ENCODE measurements around the gene MAPK1.
"Not testable (repeated sequence)": the region's sequence is repeated elsewhere in the genome, so short reads cannot be mapped to it uniquely, and the experiment has no call there.

Gene MAPK1

DNA sequence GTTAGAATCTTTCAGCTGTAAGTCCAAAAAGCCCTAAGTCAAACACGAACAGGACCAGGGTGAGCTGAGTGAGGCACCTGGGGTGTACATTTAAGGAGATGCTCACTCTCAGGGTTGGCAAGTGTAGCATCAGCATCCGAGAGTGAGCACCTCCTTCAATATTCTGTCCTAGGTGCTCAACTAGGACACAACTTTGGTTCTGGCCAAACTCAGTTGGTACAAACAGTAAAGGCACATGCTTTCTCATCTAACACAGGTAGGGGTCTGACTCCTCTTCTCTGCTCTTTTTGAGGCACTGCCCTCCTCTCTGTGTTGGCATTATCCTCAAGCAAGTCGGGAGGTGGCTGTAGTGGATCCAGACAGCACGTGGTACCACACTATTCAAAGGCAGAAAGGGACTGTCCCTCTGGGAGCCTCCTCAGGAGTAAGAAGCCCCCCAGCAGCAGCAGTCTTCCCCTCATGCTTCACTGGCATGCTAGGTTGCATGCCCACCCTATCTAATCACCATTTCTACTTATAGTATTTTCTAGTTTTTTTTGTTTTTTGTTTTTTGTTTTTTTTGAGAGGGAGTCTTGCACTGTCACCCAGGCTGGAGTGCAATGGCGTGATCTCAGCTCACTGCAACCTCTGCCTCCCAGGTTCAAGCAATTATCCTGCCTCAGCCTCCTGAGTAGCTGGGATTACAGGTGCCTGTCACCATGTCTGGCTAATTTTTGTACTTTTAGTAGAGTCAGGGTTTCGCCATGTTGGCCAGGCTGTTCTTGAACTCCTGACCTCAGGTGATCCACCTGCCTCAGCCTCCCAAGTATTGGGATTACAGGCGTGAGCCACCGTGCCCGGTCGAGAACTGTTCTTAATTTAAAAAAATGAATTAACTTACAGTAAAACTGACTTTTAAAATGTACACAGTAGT lies 14.7 kb upstream of the MAPK1 start:
- DNase-seq: no peak

DNA sequence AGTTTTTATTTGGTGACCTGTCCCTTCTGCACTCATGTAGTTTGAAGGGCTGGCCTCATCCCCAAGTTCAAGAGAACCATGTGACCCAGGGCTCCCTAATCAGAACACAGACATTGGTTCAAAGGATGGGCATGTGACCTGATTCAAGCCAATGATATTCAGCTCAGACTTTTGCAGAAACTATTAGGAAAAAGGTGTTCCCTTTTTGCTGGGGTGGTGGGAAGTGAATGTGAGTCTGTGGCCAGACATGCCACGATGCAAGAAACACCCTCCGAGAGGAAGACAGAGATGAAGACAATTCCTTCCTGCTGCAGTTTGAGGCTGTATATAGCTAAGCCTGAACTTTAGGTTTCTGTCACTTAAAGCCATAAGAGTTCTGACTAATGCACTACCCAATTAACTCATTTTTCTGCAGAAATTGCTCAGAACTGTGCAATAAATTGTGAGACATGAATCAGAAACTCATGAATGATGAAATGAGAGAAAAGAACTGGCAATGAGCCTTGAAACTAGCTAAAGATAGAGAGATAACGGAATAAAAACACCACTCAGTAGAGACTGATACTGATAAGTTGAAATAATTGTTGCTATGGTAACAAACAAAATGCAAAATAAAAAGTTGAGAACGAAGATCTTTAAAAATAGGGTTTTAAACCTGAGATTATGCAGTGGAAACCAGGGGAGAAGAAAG lies 9.2 kb upstream of the MAPK1 start:
- no peak for DNase-seq

DNA sequence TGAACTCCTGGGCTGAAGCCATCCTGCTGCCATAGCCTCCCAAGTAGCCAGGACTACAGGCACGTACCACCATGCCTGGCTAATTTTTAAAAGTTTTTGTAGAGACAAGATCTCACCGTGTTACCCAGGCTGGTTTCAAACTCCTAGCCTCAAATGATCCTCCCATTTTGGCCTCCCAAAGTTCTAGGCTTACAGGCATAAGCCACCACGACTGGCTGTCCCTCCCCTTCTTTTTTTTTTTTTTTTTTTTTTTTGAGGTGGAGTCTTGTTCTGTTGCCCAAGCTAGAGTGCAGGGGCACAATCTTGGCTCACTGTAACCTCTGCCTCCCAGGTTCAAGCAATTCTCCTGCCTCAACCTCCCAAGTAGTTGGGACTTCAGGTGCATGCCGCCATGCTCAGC lies 7.5 kb upstream of the MAPK1 start:
- DNase-seq: not testable (repeated sequence)

DNA sequence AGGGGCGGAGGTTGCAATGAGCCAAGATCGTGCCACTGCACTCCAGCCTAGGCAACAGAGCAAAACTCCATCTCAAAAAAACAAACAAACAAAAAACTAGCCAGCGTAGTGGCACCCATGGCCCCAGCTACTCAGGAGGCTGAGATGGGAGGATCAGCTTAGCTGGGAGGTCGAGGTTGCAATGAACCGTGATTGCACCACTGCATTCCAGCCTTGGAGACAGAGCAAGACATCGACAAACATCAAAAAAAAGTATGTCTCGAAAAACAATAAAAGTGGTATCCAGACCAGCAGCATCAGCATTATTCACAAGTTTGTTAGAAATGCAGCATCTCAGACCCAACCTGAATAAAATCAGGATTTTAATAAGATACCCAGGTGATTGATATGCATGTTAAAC lies 6.2 kb upstream of the MAPK1 start:
- DNase-seq: no peak

DNA sequence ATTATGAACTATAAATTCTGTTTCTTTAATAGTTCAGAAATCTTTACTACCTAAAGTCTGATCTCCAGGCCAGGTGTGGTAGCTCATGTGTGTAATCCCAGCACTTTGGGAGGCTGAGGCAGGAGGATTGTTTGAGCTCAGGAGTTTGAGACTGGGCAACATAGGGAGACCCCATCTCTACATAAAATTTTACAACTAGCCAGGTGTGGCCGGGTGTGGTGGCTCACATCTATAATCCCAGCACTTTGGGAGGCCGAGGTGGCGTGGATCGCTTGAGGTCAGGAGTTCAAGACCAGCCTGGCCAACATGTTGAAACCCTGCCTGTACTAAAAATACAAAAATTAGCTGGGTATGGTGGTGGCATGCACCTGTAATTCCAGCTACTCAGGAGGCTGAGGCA lies 5.3 kb upstream of the MAPK1 start:
- DNase-seq: not testable (repeated sequence)

GRCh38 chr22:21868651-21869050 lies 1.2 kb upstream of the MAPK1 start:
- no peak for DNase-seq

DNA sequence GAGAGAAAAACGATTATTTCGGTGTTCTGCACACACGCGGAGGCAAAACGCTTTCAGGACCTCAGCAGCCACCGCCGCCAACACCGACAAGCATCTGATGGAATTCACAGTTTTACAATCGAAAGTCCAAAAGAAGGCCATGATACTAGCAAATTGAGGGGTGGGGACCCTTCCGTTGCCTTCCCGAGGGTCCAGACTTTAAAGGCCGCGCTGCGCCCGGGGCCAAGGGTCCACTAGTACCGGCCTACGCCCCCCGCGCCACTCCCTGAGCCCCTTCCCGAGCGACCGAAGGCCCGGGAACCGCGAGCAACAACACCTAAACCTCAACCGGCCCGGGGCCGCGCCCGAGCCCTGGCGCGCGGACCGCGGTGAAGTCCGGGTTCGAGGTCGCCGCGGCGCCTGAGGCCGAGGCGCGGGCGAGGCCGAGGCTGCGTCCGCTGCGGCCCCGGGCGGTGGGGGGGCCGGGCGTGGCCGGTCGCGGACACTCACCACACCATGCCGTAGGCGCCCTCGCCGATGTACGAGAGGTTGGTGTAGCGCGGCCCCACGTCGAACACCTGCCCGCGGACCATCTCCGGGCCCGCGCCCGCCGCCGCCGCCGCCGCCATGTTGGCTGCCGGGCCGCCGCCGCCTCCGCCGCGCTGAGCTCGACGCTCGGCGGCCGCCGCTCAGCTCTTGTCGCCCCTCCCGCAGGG lies 465 bp downstream of the MAPK1 start:
- no peak for DNase-seq

GRCh38 chr22:21865041-21865440 lies 2.4 kb downstream of the MAPK1 start:
- DNase-seq: no peak

DNA sequence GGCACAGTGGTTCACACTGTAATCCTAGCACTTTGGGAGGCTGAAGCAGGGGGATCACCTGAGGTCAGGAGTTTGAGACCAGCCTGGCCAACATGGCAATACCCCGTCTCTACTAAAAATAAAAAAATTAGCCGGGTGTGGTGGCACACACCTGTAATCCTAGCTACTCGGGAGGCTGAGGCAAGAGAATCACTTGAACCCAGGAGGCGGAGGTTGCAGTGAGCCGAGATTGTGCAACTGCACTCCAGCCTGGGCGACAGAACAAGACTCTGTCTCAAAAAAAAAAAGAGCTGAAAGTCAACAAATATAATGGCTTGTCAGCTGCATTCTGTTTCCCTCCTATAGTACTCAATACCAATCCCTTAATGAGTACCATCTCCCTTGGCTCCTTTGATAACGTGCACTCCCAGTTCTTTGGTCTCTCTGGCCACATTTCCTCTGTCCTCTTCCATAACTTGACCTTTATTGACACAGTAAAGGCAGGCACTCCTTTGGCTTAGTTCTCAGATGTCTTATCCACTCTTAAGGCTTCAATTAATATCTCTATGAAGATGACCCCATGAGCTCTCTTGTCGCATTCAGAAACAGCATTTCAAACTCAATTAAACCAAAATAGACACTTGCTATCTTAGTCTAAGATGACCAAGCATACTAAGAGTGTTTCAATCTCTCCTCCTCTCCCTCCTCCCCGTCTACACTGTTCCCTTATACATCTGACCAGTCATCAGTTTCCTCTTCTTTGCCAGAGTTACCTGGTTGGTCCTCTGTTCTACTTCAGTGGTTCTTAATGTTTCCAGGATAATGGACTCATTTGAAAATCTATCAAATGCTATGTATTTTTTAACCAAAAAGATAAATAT lies 4.8 kb downstream of the MAPK1 start:
- DNase-seq: no peak

DNA sequence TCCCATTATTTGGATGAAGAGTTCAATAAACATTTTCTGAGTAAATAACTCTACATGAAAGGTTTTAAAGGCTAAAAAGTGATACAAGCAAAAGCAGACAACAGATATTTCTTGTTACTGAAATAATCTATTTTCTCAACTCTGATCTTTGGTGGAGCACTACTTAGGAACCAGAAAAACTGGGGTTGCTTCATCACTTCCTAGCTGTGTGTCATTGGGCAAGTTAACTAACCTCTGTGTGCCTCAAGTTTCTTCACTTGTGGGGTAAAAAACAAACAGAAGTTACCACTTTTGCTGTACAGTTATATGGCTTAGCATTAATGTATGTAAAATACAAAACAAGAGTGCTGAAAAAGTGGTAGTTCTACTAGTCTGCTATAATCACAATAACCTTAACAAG lies 5.6 kb downstream of the MAPK1 start:
- DNase-seq: no peak

GRCh38 chr22:21861264-21861848 lies 6.1 kb downstream of the MAPK1 start:
- no peak for DNase-seq

DNA sequence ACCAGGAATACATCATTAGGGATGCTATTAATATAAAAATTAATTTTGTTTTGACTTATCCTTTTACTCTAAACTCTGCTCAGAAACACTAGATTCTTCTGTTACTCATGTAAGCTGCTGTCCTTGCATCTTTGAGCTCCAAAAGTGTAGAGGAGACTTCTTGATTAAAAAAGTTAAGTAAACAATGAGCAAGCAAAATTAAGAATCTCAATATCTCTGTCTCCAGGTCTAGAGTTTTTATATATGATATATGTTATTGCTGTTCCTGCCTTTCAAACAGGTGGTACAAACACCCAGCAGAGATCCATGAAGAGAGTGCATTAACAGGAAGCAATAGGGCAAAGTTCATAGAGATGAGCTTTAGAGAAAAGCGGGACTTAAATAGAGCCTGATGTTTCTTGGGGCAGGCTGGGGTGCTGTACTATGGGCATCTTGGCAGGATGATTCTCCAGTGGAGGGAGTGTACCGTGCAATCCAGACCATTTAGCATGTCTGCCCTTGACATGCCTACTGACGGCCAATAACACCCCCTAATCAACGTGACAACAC lies 6.9 kb downstream of the MAPK1 start:
- no peak for DNase-seq

- DNase-seq: no peak
These were observed 9.2 kb downstream of the MAPK1 start for GRCh38 chr22:21858025-21858764.

DNA sequence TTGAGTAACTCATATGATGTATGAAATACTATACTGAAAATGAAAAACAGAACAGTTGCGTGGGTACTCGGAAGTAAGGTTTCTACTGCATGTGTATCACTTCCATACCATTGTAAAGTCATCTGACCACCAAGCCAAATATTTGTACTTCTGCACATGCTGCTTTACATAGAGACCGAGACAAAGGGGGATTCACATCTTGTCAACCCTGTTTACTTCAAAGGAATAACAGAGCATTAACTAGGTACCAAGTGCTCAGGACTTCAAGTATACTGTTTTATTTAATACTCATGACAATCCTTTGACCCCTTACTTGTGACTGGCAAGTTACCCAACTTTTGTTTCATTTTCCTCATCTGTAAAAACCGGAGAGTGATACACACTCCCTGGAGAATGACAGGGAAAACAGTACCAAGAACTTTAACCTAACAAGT lies 9.9 kb downstream of the MAPK1 start:
- DNase-seq: no peak

DNA sequence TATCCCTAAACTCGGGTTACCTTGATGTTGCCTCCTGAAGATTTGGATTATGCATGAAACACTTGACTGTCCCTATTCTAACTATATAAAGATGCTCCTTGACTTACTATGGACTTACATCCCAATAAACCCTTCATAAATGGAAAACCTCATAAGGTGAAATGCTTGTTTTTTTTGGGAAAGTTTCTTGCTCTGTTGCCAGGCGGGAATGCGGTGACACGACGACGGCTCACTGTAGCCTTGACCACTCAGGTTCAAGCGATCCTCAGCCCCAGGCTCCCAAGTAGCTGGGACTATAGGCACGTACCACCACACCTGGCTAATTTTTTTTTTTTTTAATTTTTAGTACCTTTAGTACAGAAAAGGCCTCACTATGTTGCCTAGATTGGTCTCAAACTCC lies 10.6 kb downstream of the MAPK1 start:
- DNase-seq: no peak

DNA sequence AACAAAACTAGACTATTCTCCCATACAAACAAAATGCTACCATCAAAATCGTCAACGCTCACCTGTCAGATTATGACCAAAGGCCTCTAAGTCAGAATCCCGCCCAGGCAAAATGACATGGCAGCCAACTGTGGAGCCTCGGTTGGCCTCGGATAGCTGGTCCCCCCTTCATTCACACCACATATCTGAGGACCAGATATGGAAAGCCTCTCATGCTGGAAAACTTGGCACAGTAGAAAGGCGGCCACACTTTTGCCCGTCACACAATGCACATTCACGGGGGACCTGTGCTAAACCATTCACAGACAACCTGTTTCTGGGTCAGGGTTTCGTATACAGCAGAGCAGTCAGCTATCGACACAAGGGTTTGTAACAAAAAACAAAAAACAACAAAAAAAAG lies 11.2 kb downstream of the MAPK1 start:
- DNase-seq: no peak

GRCh38 chr22:21855676-21856075 lies 11.8 kb downstream of the MAPK1 start:
- no peak for DNase-seq

DNA sequence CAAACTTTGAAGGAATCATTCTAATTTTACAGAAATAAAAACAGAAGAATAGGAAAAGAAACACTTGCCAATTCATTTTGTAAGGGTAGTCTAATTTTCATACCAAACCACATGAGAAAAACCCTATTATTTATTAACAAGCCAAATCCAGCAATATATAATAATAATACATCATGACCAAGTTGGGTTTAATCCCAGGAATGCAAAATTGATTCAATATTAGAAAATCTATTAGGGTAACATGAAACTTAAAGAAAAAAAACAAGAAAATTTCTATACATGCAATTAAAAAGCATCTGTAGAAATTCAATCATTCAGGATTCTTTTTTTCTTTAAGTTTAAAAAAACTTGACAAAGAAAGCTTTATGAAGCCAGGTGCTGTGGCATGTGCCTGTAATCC lies 16.8 kb downstream of the MAPK1 start:
- DNase-seq: no peak

DNA sequence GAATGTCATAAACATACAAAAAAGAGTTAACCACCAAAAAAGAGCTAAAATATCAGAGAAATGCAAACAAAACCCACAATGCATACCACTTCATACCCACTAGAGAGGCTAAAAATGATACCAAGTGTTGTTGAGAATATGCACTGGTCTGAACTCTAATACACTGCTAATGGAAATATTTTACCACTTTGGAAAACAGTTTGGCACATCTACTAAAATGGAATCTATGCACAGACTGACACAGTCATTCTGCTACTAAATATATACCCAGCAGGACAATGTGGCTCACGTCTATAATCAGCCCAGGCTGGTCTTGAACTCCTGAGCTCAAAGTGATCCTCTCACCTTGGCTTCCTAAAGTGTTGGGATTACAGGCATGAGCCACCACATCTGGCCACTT lies 18.0 kb downstream of the MAPK1 start:
- DNase-seq: no peak

DNA sequence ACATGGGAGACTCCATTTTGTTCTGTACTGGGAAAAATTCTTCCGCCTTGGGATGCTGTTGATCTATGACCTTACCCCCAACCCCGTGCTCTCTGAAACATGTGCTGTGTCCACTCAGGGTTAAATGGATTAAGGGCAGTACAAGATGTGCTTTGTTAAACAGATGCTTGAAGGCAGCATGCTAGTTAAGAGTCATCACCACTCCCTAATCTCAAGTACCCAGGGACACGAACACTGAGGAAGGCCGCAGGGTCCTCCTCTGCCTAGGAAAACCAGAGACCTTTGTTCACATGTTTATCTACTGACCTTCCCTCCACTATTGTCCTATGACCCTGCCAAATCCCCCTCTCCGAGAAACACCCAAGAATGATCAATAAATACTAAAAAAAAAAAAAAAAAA lies 19.4 kb downstream of the MAPK1 start:
- not testable (repeated sequence) for DNase-seq
